ENCODE results near the gene YPEL1.
"Not testable (repeated sequence)": the region's sequence is repeated elsewhere in the genome, so short reads cannot be mapped to it uniquely, and the experiment has no call there.

YPEL1 gene

DNA sequence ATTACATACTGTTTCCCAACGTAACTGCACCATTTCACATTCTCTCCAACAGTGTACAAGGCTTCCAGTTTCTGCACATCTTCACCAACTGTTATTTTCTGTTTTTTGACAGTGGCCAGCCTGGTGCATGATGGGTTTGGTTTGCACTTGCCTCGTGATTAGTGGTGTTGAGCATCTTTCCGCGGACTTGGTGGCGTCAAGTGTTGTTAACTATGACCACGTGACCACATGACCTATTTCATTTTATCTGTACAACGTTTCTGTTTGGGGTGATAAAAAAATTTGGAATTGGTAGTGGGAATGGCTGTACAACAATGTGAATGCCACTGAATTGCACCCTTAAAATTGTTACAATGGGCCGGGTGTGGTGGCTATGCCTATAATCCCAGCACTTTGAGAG lies 2.5 kb upstream of the YPEL1 start:
- H3K4me3 ChIP-seq (ENCODE audit: low read depth, low read length), result no peak overlapping the region
- TF ChIP-seq, protein P1, sequence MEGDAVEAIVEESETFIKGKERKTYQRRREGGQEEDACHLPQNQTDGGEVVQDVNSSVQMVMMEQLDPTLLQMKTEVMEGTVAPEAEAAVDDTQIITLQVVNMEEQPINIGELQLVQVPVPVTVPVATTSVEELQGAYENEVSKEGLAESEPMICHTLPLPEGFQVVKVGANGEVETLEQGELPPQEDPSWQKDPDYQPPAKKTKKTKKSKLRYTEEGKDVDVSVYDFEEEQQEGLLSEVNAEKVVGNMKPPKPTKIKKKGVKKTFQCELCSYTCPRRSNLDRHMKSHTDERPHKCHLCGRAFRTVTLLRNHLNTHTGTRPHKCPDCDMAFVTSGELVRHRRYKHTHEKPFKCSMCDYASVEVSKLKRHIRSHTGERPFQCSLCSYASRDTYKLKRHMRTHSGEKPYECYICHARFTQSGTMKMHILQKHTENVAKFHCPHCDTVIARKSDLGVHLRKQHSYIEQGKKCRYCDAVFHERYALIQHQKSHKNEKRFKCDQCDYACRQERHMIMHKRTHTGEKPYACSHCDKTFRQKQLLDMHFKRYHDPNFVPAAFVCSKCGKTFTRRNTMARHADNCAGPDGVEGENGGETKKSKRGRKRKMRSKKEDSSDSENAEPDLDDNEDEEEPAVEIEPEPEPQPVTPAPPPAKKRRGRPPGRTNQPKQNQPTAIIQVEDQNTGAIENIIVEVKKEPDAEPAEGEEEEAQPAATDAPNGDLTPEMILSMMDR (IDR thresholded peaks at IDR 0.05; ENCODE audit: low read depth, low read length), result no peak

- H3K4me3 ChIP-seq (ENCODE audit: low read depth, low read length), result no peak overlapping the region
- TF ChIP-seq, protein P1 (IDR thresholded peaks at IDR 0.05; ENCODE audit: low read depth, low read length), result no peak
Measured at GRCh38 chr22:21736948-21737347, 1.4 kb upstream of the YPEL1 start.

DNA sequence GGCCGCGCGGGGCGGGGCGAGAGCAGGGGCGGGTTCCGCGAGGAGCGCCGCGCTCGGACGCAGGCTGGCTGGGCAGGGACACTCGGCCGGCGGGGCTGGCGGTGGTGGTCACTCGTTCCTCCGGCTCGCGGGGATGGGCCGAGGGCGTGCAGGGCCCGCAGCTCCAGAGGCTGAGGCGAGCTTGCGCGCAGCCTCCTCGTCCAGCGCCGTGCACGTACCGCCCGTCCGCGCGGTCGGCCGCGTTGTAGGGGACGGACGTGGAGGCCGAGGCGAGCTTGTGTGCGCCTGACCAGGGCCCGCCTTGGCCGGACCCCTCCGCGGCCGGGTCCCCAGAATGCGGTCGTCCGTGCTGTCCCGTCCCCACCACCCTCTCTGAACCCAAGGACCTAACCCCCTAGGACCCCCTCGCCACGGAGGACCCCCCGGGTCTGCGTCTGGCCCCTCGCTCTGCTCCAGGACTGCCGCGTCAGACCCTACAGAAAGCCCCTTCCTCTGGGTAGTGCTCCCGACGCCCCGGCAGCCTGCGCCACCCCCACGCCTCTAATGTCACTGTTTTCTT lies 569 bp upstream of the YPEL1 start:
- TF ChIP-seq, protein P1 (IDR thresholded peaks at IDR 0.05; ENCODE audit: low read depth, low read length), result no peak
- peak overlapping the region; percentile 50 for H3K4me3 ChIP-seq (ENCODE audit: low read depth, low read length)

- TF ChIP-seq, protein P1 (IDR thresholded peaks at IDR 0.05; ENCODE audit: low read depth, low read length), result no peak
- H3K4me3 ChIP-seq (ENCODE audit: low read depth, low read length), result peak overlapping the region; percentile 67
Measured at GRCh38 chr22:21734540-21735199, 924 bp downstream of the YPEL1 start.

DNA sequence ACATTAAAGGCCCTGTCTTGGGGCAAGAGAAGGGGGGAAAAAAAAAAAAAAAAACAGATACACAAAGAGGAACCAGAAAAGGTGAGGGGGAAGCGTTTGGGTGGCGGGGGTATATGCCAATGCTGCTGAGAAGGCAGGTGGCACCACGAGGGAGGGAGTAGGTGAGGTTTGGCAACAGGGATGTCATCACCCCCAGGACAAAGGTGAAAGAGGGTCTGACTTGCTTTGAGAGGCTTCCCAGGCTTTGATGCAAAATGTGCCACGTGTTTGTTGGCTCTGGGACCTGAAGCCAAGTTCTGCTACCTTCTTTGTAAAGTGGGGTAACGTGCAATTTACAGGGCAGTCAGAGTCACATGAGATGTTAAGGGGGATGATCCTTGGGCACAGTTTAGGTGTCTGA lies 4.1 kb downstream of the YPEL1 start:
- TF ChIP-seq, protein P1 (IDR thresholded peaks at IDR 0.05; ENCODE audit: low read depth, low read length), result no peak
- no peak overlapping the region for H3K4me3 ChIP-seq (ENCODE audit: low read depth, low read length)

DNA sequence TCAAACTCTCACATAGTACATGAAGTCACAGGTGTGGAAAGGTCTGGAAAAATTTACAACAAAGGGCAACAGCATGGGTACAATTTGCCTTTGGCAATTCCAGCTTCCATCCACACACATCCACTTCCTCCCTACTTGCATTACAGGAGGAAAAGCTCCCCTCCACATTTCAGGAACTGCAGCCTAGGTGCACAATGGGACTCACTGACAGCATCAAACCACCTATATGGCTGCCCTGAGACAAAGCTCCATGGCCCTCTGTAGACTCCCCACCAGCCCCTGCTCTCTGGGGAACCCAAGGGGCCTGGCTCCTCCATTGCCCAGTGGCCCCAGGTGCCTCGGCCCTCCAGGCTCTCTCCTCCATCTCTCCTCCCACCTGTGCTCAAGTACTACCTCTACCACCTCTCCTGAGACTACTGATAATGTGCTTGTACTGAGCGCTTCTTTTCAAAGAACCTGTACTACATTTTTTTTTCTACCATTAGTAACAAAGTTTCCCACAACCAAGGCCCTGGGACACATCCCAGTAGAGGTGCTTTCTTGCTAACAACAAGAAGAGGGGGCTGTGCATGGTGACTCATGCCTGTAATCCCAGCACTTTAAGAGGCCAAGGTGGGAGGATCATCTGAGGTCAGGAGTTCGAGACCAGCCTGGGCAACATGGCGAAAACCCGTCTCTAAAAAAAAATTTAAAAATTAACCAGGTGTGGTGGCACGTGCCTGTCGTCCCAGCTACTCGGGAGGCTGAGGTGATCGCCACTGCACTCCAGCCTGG lies 4.9 kb downstream of the YPEL1 start:
- TF ChIP-seq, protein P1 (IDR thresholded peaks at IDR 0.05; ENCODE audit: low read depth, low read length), result no peak
- H3K4me3 ChIP-seq (ENCODE audit: low read depth, low read length), result no peak overlapping the region

- not testable (repeated sequence) for H3K4me3 ChIP-seq (ENCODE audit: low read depth, low read length)
Measured at GRCh38 chr22:21729184-21729583, 6.4 kb downstream of the YPEL1 start.
